Hindlimb muscle (tissue), 1 donor: Measurements from ENCODE around the gene BCL2L2. TPM values are rescaled to one million over a fixed set of nuclear protein-coding genes. Genes with fewer than 3 reads are reported as not detected.

Experiments used
- DNase-seq: peaks from one replicate; pipeline ENCODE4 v3.0.0-alpha.2; 2013
- polyA plus RNA-seq: library from polyadenylated mRNA; unstranded; fragments of 120-200 nt; gene quantifications from one replicate; pipeline ENCODE4 v1.2.1, GENCODE V29; 2013; ENCODE audit not compliant: insufficient read length

BCL2L2 gene
- polyA plus RNA-seq, 1 donor: 35.6 TPM

DNA sequence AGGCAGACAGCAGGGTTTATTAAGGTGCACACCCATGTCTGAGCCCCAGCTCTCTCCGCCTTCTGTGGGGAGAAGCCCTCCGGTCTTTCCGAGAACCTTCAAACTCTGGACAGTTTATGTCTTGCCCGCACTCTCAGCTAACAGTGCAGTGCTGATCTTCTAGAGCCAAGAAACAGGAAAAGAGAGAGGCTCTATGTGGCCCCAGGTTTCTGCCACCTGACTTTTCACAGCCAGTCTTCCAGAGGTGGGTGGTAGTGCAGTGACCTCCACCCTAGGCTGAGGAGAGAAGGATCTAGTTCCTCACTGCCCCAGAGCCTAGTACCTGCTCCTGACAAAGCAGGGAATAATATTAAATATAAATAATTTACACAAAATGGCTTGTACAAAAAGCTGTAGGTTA lies 50.0 kb downstream of the BCL2L2 start:
- DNase-seq: no peak

DNA sequence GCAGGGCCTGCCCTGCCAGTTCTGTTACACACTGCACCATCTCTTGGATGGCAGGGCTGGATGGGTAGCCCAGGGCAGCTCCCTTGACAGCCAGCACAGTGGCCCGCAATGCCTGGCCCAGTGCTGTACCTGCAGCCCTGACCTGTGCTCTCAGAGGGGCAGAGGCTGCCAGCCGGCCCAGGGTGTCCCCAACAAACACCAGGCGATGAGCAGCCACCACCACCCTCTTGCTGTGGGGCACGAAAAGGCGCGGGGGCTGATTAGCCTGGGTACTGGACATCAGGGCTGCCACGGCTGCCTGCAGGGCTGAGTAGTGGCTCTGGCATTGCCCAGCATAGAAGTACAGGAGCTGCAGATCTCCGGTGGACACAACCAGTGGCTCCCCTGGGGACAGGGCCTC lies 50.6 kb downstream of the BCL2L2 start:
- DNase-seq: no peak

DNA sequence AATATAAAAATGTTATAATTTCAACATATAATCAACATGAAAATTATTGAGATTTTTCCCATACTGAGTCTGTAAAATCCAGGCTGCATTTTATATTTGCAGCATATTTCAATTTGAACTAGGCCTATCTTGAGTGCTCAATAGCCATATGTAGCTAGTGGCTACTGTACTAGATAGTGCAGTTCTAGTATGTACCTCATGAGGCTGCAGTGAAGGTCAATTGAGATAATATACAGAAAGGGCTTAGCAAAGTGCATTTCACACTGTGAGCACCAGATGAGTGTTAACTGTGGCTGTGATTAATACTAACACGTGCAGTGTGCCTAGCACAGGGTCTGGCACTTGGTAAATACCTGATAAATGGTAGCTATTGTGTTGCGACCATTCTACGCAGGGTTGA lies 51.4 kb downstream of the BCL2L2 start:
- no peak for DNase-seq

DNA sequence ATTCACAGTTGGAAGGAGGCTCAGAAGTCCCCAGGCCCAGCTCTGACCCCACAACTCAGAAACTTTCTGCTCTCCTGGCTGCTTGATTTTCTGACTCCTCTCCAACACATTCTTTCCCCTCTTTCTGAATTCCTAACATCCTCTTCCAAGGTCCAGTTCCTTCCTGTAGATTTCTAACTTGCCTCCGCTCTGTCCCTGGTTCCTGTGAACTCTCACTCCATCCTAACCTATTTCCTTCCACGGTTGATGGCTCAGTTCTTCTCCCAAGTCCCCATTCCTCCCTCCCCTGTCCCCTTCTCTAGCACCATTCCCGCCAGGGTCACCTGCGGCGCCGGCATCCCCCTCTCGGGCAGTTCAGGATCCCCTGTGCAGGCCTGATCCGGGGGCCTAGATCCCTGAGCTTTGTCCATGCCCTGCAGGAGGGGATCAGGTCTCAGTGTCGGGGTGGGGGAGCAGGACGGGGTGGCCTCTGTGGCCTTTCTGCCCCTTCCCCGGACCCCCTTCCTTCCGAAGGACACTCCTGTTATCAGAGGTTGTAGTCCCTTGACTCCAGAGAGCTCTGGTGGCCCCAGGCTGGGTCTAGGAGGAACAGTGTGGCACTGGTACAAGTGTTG lies 52.0 kb downstream of the BCL2L2 start:
- DNase-seq: no peak

DNA sequence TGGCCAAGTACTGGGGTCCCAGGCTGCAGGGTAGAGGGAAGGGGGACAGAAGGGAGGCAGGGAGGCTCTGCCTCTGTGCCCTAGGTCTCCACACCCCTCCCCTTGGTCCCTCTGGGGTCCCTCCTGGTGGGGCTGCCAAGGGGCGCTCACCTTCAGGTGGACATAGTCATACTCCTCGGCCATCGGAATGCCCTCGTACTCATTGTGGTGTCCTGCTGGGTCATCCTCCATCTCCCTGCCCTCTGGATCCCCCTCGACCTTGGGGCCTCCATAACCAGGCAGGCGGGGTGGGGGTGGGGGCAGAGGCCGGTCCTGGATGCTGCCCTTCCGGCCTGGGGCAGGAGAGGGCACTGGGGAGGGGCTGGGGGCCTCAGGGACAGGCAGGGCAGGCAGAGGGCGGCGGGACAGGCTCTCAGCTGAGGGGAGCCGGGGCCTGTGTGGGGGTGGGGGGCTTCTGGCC lies 52.6 kb downstream of the BCL2L2 start:
- DNase-seq: no peak

DNA sequence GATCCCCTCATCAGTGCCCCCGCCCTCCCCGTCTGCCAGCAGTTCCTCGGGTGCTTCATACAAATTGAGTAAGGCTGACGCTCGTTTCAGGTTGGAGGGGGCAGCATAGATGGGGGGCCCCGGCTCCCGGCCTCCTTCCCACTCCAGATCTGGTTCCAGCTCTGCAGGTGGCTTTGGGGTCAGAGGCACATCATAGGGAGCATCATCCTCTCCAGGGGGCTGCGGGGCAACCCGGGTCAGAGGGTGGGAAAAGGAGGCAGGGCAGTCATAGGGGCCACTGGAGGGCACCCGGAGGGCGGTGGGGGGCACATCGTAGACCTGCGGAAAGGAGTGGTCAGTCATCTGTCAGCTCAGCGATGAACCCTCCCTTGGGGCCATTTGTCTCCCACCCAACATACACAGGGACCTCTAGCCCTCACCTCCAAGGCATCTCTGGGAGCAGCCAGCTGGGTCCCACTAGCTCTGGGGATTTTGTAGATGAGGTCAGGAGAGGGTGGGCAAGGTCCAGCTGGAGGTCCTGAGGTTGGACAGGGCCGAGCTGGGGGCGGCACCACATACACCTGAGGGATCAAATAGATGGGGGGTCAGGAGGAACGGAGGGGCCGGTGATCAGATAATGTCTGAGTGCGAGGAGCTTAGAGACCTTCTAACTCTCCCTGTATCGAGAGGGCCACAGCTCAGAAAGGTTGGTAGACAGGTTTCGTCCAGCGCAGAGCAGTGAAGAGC lies 53.3 kb downstream of the BCL2L2 start:
- DNase-seq: no peak

DNA sequence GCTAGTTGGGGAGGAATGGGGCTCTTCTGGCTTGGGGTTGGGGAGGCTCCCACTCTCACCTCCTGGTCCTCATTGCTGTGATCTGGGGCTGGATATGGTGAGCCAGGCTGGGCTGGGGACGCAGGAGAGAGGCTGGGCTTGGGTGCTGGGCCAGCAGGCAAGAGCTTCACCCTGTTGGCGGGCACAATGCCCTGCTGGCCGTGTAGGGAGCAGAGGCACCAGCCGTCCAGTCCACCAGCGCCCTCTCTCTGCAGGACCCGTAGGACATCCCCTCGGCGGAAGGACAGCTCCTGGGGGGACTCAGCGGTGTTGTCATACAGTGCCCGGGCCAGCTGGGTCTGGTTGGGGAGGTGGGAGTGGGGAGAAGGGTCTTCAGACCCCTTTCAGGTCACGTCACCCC lies 53.9 kb downstream of the BCL2L2 start:
- no peak for DNase-seq

DNA sequence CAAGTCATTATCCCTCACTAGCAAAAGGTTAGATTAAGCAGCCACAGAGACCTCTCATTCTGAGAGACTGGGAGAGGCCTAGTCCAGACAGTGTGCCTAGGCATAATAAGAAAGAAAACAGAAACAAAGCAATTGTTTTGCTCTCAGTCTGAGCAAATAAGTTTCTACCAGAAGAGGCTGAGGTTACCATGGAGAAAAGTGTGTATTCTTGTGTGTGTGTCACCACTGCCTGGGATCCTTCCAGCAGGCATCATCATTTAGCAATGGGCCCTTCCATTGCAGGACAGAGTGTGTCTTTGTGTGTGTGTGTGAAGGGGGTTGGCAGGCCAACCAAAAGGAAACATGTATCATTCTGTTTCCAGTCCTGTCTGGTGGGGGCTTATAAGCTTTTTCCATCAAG lies 54.7 kb downstream of the BCL2L2 start:
- no peak for DNase-seq

Other genes starting within 250 kb of the BCL2L2 start
- gene CDH24, start 249.3 kb upstream of the BCL2L2 start, polyA plus RNA-seq: 4.0 TPM
- gene ACIN1, start 211.7 kb upstream of the BCL2L2 start, polyA plus RNA-seq: 143 TPM
- 42.4 TPM for gene C14orf119, start 211.3 kb upstream of the BCL2L2 start, polyA plus RNA-seq
- gene CIROP, start 201.8 kb upstream of the BCL2L2 start, polyA plus RNA-seq: not detected
- gene CEBPE, start 187.6 kb upstream of the BCL2L2 start, polyA plus RNA-seq: not detected
- 5.6 TPM for gene SLC7A8, start 123.2 kb upstream of the BCL2L2 start, polyA plus RNA-seq
- gene RNF212B, start 68.9 kb upstream of the BCL2L2 start, polyA plus RNA-seq: 0.62 TPM
- 11.2 TPM for gene HOMEZ, start 20.7 kb upstream of the BCL2L2 start, polyA plus RNA-seq
- 16.8 TPM for gene PPP1R3E, start 4.0 kb upstream of the BCL2L2 start, polyA plus RNA-seq
- 112 TPM for gene PABPN1, start 14.6 kb downstream of the BCL2L2 start, polyA plus RNA-seq
- gene SLC22A17, start 46.1 kb downstream of the BCL2L2 start, polyA plus RNA-seq: 21.2 TPM
- 56.9 TPM for gene EFS, start 58.3 kb downstream of the BCL2L2 start, polyA plus RNA-seq
- gene IL25, start 66.0 kb downstream of the BCL2L2 start, polyA plus RNA-seq: not detected
- 1.6 TPM for gene CMTM5, start 70.2 kb downstream of the BCL2L2 start, polyA plus RNA-seq
- gene MYH6, start 101.4 kb downstream of the BCL2L2 start, polyA plus RNA-seq: 3.2 TPM
- 525 TPM for gene MYH7, start 128.8 kb downstream of the BCL2L2 start, polyA plus RNA-seq
- gene NGDN, start 162.9 kb downstream of the BCL2L2 start, polyA plus RNA-seq: 34.3 TPM
- 3.1 TPM for gene ZFHX2, start 244.9 kb downstream of the BCL2L2 start, polyA plus RNA-seq
- gene THTPA, start 249.4 kb downstream of the BCL2L2 start, polyA plus RNA-seq: 14.4 TPM